Neural progenitor cell (in vitro differentiated cells): ENCODE measurements around the gene WDR35. TPM values are rescaled to one million over a fixed set of nuclear protein-coding genes. Genes with fewer than 3 reads are reported as not detected.

Experiments used
- DNase-seq: peaks from one replicate; pipeline ENCODE4 v3.0.0-alpha.2; 2016; ENCODE audit warnings: low spot score
- H2AFZ ChIP-seq: fragments of 200-600 bp; sonication (generic); replicated peaks from 2 replicates; pipeline ENCODE4 v1.6.1; 2016; ENCODE audit warnings: antibody characterized with exemption
- H3F3A ChIP-seq: fragments of 200-600 bp; sonication (generic); 2 replicates; pipeline ENCODE4 v1.6.1; 2016; ENCODE audit warnings: antibody characterized with exemption, low read depth
- H3K27ac ChIP-seq: fragments of 200-600 bp; sonication (generic); 2 replicates; pipeline ENCODE4 v1.5.1; 2016; ENCODE audit warnings: mild to moderate bottlenecking
- H3K27me3 ChIP-seq: fragments of 200-600 bp; sonication (generic); 2 replicates; pipeline ENCODE4 v1.6.1; 2016; ENCODE audit warnings: mild to moderate bottlenecking, moderate library complexity
- H3K36me3 ChIP-seq: fragments of 200-600 bp; sonication (generic); 2 replicates; pipeline ENCODE4 v1.5.1; 2016
- H3K4me1 ChIP-seq: fragments of 200-600 bp; sonication (generic); 2 replicates; pipeline ENCODE4 v1.6.1; 2016; ENCODE audit warnings: mixed run types
- H3K4me2 ChIP-seq: fragments of 200-600 bp; sonication (generic); 2 replicates; pipeline ENCODE4 v1.6.1; 2016
- H3K4me3 ChIP-seq: fragments of 200-600 bp; sonication (generic); 2 replicates; pipeline ENCODE4 v1.5.1; 2016
- H3K79me2 ChIP-seq: fragments of 200-600 bp; sonication (generic); 2 replicates; pipeline ENCODE4 v1.6.1; 2016; ENCODE audit warnings: low read depth
- H3K9ac ChIP-seq: fragments of 200-600 bp; sonication (generic); 2 replicates; pipeline ENCODE4 v1.6.1; 2016
- H3K9me3 ChIP-seq: fragments of 200-600 bp; sonication (generic); 2 replicates; pipeline ENCODE4 v1.5.1; 2016; ENCODE audit warnings: low read depth
- H4K20me1 ChIP-seq: fragments of 200-600 bp; sonication (generic); 2 replicates; pipeline ENCODE4 v1.6.1; 2016; ENCODE audit warnings: low read depth
- H3K27ac Mint-ChIP-seq: 3 replicates; pipeline ENCODE4 v1.8.0; 2021; ENCODE audit warnings: mixed read lengths
- H3K27me3 Mint-ChIP-seq: 2 replicates; pipeline ENCODE4 v1.8.0; 2022; ENCODE audit warnings: low read depth, mild to moderate bottlenecking, inconsistent platforms, moderate library complexity, mixed read lengths; ENCODE audit not compliant: insufficient read depth
- H3K36me3 Mint-ChIP-seq: 3 replicates; pipeline ENCODE4 v1.8.0; 2021; ENCODE audit warnings: mixed read lengths
- H3K4me1 Mint-ChIP-seq: 3 replicates; pipeline ENCODE4 v1.8.0; 2021; ENCODE audit warnings: mixed read lengths
- H3K4me3 Mint-ChIP-seq: 3 replicates; pipeline ENCODE4 v1.8.0; 2021; ENCODE audit warnings: mild to moderate bottlenecking, moderate library complexity, mixed read lengths
- H3K9me3 Mint-ChIP-seq: 3 replicates; pipeline ENCODE4 v1.8.0; 2020; ENCODE audit warnings: mixed read lengths
- CTCF ChIP-seq: fragments of 200-600 bp; sonication (generic); IDR thresholded peaks from 2 replicates; pipeline ENCODE4 v1.5.1; 2017; ENCODE audit warnings: antibody characterized with exemption, mild to moderate bottlenecking
- EZH2 ChIP-seq: fragments of 200-600 bp; sonication (generic); IDR thresholded peaks from 2 replicates; pipeline ENCODE4 v1.6.1; 2017; ENCODE audit warnings: antibody characterized with exemption, mild to moderate bottlenecking, moderate library complexity
- EZH2phosphoT487 ChIP-seq: fragments of 200-600 bp; sonication (generic); IDR thresholded peaks from 2 replicates; pipeline ENCODE4 v1.6.1; 2017; ENCODE audit warnings: antibody characterized with exemption
- total RNA-seq: library from RNA; depleted of rRNA; stranded (reverse); fragments of >200 nt; gene quantifications from 2 replicates; pipeline ENCODE4 v1.2.3, GENCODE V29; 2015; ENCODE audit warnings: low replicate concordance

WDR35 gene
- total RNA-seq, 1 donor from 2014 or later: 31.6 TPM

- H3K9me3 Mint-ChIP-seq: no peaks in the 10 kb centered on the region
- DNase-seq: no peak
- H3K27ac Mint-ChIP-seq: no peak overlapping the region
- Histone ChIP-seq H3F3A (no peaks in the 10 kb centered on the region), H3K27ac (no peak overlapping the region), H3K36me3 (no peaks in the 10 kb centered on the region), H3K4me2 (no peak overlapping the region), H3K4me3 (no peak overlapping the region), H3K4me1 (no peaks in the 10 kb centered on the region), H3K9ac (no peak overlapping the region), H4K20me1 (no peaks in the 10 kb centered on the region), H3K79me2 (peaks cover 19% of the 10 kb centered on the region), H3K27me3 (no peaks in the 10 kb centered on the region), H3K9me3 (no peaks in the 10 kb centered on the region), H2AFZ (no peak overlapping the region)
- no peaks in the 10 kb centered on the region for H3K4me1 Mint-ChIP-seq
- no peak for TF ChIP-seq EZH2
- no peak for TF ChIP-seq CTCF
- no peak for TF ChIP-seq EZH2phosphoT487
- peaks cover under 1% of the 10 kb centered on the region for H3K27me3 Mint-ChIP-seq
- H3K36me3 Mint-ChIP-seq: peaks cover 17% of the 10 kb centered on the region
- H3K4me3 Mint-ChIP-seq: no peak overlapping the region
Measured at GRCh38 chr2:19979932-19980331, 10.0 kb downstream of the WDR35 start.

- Mint-ChIP-seq H3K27me3 (no peaks in the 10 kb centered on the region), H3K4me3 (no peak overlapping the region), H3K4me1 (no peaks in the 10 kb centered on the region), H3K9me3 (no peaks in the 10 kb centered on the region), H3K27ac (no peak overlapping the region), H3K36me3 (peaks cover 17% of the 10 kb centered on the region)
- Histone ChIP-seq H3K9ac (no peak overlapping the region), H3F3A (no peaks in the 10 kb centered on the region), H3K79me2 (no peaks in the 10 kb centered on the region), H2AFZ (no peak overlapping the region), H3K4me1 (no peaks in the 10 kb centered on the region), H3K4me2 (no peak overlapping the region), H3K27me3 (no peaks in the 10 kb centered on the region), H4K20me1 (no peaks in the 10 kb centered on the region), H3K4me3 (no peak overlapping the region), H3K9me3 (no peaks in the 10 kb centered on the region), H3K36me3 (peaks cover 27% of the 10 kb centered on the region), H3K27ac (no peak overlapping the region)
- TF ChIP-seq EZH2phosphoT487 (no peak), CTCF (no peak), EZH2 (no peak)
- DNase-seq: no peak
Measured at GRCh38 chr2:19973466-19973865, 16.4 kb downstream of the WDR35 start.

- no peak for DNase-seq
- Mint-ChIP-seq H3K4me3 (no peak overlapping the region), H3K4me1 (no peaks in the 10 kb centered on the region), H3K9me3 (no peaks in the 10 kb centered on the region), H3K27ac (no peak overlapping the region), H3K27me3 (no peaks in the 10 kb centered on the region), H3K36me3 (peaks cover 19% of the 10 kb centered on the region)
- peaks cover 32% of the 10 kb centered on the region for H3K36me3 ChIP-seq
- no peaks in the 10 kb centered on the region for H3K4me1 ChIP-seq
- TF ChIP-seq EZH2 (no peak), CTCF (no peak), EZH2phosphoT487 (no peak)
- H3K27me3 ChIP-seq: no peaks in the 10 kb centered on the region
- H4K20me1 ChIP-seq: no peaks in the 10 kb centered on the region
- H3K4me3 ChIP-seq: no peak overlapping the region
- no peaks in the 10 kb centered on the region for H3K9me3 ChIP-seq
- no peak overlapping the region for H3K27ac ChIP-seq
- no peaks in the 10 kb centered on the region for H3F3A ChIP-seq
- H2AFZ ChIP-seq: no peak overlapping the region
- no peak overlapping the region for H3K9ac ChIP-seq
- no peak overlapping the region for H3K4me2 ChIP-seq
- no peaks in the 10 kb centered on the region for H3K79me2 ChIP-seq
Measured at GRCh38 chr2:19971691-19972090, 18.2 kb downstream of the WDR35 start.
